Kidney (tissue), 14 donors: ENCODE data around the gene MED29. TPM values are rescaled to one million over a fixed set of nuclear protein-coding genes. Genes with fewer than 3 reads are reported as not detected.
A peak's percentile ranks its signal among the peaks of the same experiment; 100 is the strongest.

Experiments used
- DNase-seq, 5 donors: peaks; one replicate each; pipeline ENCODE4 v3.0.0-alpha.2; 2013 to 2020
- FAIRE-seq: peaks from 2 replicates; lab custom pipeline; 2012; peaks lifted over from hg19 to GRCh38; lab: Jason Lieb, UNC
- H3K27ac ChIP-seq, 2 donors: one replicate each; pipeline ENCODE4 v1.7.0; 2013; ENCODE audit warnings: low read depth in 2 of 2, low read length in 2 of 2, inconsistent platforms in 1 of 2
- H3K27me3 ChIP-seq: one replicate; pipeline ENCODE4 v1.7.1; 2013; ENCODE audit warnings: low read length, inconsistent platforms; ENCODE audit not compliant: control insufficient read depth, insufficient read depth
- H3K36me3 ChIP-seq, 3 donors: one replicate each; pipeline versions ENCODE4 v1.7.0 to v1.7.1; 2013; ENCODE audit warnings: low read length in 3 of 3, control low read depth in 1 of 3, inconsistent platforms in 1 of 3; ENCODE audit not compliant: insufficient read depth in 3 of 3, control insufficient read depth in 2 of 3
- H3K4me1 ChIP-seq, 3 donors: one replicate each; pipeline versions ENCODE4 v1.7.0 to v1.7.1; 2013; ENCODE audit warnings: low read length in 3 of 3, inconsistent platforms in 1 of 3, low read depth in 1 of 3; ENCODE audit not compliant: control insufficient read depth in 2 of 3, insufficient read depth in 2 of 3
- H3K4me3 ChIP-seq, 3 donors: one replicate each; pipeline versions ENCODE4 v1.7.0 to v1.8.1; 2013; ENCODE audit warnings: low read length in 3 of 3, control low read depth in 1 of 3, inconsistent platforms in 1 of 3
- H3K9ac ChIP-seq, 3 donors: one replicate each; pipeline versions ENCODE4 v1.7.0 to v1.7.1; 2013; ENCODE audit warnings: low read length in 3 of 3, control low read depth in 1 of 3, inconsistent platforms in 1 of 3
- H3K9me3 ChIP-seq, 3 donors: one replicate each; pipeline versions ENCODE4 v1.7.0 to v1.7.1; 2013; ENCODE audit warnings: low read length in 3 of 3, control low read depth in 1 of 3, inconsistent platforms in 1 of 3; ENCODE audit not compliant: control insufficient read depth in 2 of 3, insufficient read depth in 1 of 3
- intact Hi-C: fragments of 100-400 bp; cut with DNase I; formaldehyde crosslinking; loops from one replicate; pipeline ENCODE4 v1.11.1; 2022
- polyA plus RNA-seq: library from polyadenylated mRNA; stranded (reverse); fragments of 350-450 nt; fragmentation: Illumina TruSeq; extraction: RNeasy Lipid Tissue Mini Kit (QIAGEN cat#74804); gene quantifications from one replicate; pipeline ENCODE4 v1.2.3, GENCODE V29; 2014; ENCODE audit warnings: low read depth, low replicate concordance; ENCODE audit not compliant: insufficient read depth
- total RNA-seq: library from RNA; stranded (reverse); fragmentation: NEBNext Ultra II Directional; extraction: Animal tissue kit (Norgen Biotek cat#: 25700); gene quantifications from one replicate; pipeline ENCODE4 v1.2.1, GENCODE V29; 2021
- TF ChIP-seq, protein P1 (sequence below): IDR thresholded peaks from 3 replicates; pipeline ENCODE4 v1.5.1; 2012; ENCODE audit warnings: mild to moderate bottlenecking, moderate library complexity, borderline replicate concordance; ENCODE audit not compliant: insufficient read depth; ENCODE audit errors: extremely low read depth
- donor health status: control.
- donor health status: control.
- donor health status: control.
- donor health status: control.
- donor health status: control.
- donor health status: DM: yes; HTN: yes; CAD: no.
- donor health status: Normal renal cell carcinoma (clear cell type).

Gene MED29
- total and polyA plus RNA-seq, 2 donors from 2014 or later: 32.4 to 50.4 TPM

DNA sequence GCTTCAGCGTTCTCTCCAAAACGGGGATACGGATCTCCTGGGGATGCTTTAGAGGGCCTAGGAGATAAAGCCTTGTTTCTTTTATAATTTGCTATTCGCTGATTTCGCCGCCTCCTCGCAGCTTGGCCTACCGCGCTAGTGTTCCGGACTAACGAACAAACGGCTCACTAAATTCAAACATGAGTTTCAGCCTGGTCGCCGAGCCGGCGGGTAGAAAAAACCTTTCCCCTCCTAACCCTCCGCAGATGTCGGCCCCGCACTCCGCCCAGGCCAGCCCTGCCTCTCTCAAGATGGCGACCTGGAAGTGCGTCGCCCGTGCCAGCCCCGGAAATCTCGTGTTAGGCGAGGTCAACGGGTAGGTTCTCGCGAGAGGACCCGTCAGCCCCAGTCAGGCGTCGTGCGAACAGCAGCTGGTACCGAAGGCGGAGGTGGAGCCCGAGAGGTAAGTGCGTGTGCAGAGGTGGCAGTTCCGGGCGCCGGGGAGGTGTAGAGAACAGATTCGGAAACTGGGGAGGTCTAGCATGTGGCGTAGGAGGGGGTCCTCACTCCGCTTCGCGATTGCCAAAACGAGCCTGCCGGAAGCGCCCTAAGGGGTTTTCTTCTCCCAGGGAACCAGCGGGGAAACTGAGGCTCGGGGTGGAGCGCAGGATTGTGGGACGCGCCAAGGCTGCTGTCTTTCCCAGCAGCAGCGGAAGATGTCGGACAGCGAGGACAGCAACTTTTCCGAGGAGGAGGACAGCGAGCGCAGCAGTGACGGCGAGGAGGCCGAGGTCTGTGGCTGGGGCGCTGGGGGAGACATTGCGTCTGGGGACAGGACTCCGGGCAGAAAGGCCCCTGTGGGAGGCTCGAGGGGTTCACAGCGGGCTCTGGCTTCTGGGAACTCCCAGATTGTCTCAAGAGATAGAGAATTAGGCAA is 54.3 kb downstream of the MED29 start, which contains the start of gene SUPT5H:
SUPT5H (plus strand) TSS at position 387 of the 916 bp plus-strand sequence; CDS start at position 696, 309 bp downstream.
- Histone ChIP-seq H3K9ac (peak within 1 kb of the TSS; percentile 96 to 97 (median 97)), H3K27me3 (no peaks in the 10 kb centered on the region), H3K9me3 (no peaks in the 10 kb centered on the region), H3K4me1 (peaks cover 0 to 18% (median 0%) of the 10 kb centered on the region in 3 donors), H3K36me3 (peaks cover 0 to 6% (median 0%) of the 10 kb centered on the region in 3 donors), H3K27ac (peak within 1 kb of the TSS; percentile 90 to 95), H3K4me3 (peak within 1 kb of the TSS; percentile 87 to 97 (median 96))
- peak; percentile 97 to 99 (median 98) for DNase-seq
- intact Hi-C loops: no loop called here
- FAIRE-seq: no peak
- TF ChIP-seq, protein P1, sequence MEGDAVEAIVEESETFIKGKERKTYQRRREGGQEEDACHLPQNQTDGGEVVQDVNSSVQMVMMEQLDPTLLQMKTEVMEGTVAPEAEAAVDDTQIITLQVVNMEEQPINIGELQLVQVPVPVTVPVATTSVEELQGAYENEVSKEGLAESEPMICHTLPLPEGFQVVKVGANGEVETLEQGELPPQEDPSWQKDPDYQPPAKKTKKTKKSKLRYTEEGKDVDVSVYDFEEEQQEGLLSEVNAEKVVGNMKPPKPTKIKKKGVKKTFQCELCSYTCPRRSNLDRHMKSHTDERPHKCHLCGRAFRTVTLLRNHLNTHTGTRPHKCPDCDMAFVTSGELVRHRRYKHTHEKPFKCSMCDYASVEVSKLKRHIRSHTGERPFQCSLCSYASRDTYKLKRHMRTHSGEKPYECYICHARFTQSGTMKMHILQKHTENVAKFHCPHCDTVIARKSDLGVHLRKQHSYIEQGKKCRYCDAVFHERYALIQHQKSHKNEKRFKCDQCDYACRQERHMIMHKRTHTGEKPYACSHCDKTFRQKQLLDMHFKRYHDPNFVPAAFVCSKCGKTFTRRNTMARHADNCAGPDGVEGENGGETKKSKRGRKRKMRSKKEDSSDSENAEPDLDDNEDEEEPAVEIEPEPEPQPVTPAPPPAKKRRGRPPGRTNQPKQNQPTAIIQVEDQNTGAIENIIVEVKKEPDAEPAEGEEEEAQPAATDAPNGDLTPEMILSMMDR: no peak

DNA sequence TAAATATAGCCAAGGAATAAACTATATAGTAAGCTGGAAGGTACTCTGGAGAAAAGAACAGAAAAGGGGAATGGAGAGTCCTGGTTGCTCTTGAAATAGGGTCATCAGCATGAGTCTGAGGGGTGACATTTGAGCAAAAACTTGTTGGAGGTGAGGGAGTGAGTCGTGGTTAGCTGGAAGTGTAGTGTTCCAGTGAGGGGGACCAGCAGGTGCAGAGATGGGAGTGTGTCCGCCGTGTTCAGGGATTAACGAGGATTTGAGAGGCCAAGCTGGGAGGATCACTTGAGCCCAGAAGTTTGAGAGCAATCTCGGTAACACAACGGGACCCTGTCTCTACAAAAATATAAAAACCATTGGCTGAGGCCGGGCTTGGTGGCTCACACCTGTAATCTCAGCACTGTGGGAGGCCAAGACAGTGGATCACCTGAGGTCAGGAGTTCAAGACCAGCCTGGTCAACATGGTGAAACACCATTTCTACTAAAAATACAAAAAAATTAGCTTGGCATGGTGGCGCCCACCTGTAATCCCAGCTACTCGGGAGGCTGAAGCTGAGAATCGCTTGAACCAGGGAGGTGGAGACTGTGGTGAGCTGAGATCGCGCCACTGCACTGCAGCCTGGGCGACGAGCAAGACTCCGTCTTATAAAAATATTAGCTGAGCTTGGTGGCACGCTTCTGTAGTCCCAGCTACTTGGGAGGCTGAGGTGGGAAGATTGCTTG is 55.3 kb downstream of the MED29 start:
- Histone ChIP-seq H3K27ac (peak overlapping the region in 1 of 2 donors; percentile 5), H3K9ac (peak overlapping the region; percentile 33 to 97 (median 65)), H3K4me3 (peak overlapping the region; percentile 47 to 96 (median 87)), H3K4me1 (peaks cover 0 to 18% (median 0%) of the 10 kb centered on the region in 3 donors), H3K36me3 (peaks cover 0 to 6% (median 0%) of the 10 kb centered on the region in 3 donors), H3K27me3 (no peaks in the 10 kb centered on the region), H3K9me3 (no peaks in the 10 kb centered on the region)
- FAIRE-seq (no peak), DNase-seq (no peak)
- intact Hi-C loops: no loop called here
- TF ChIP-seq, protein P1: no peak

DNA sequence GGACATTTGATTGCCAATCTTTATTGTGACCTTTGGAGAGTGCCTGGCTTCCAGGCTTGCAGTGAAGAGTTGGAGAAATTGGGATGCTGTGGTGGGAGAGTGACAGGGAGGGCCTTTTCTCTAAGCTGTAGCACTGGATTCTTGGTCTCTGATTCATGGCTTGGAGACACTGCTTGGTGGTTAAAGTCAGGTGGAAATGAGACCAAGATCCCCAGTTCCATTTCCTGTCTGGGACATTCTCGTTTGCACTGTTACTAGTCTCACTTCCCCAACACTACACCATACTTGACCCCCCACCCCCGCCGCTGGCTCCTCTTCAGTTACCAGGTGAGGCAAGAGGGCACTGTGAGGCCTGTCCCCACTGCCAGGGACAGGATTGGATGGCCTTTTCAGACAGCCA is 57.1 kb downstream of the MED29 start:
- Histone ChIP-seq H3K9me3 (no peaks in the 10 kb centered on the region), H3K4me1 (peaks cover 0 to 18% (median 0%) of the 10 kb centered on the region in 3 donors), H3K27ac (no peak overlapping the region), H3K9ac (no peak overlapping the region), H3K27me3 (no peaks in the 10 kb centered on the region), H3K4me3 (no peak overlapping the region), H3K36me3 (peaks cover 0 to 14% (median 3%) of the 10 kb centered on the region in 3 donors)
- DNase-seq (no peak), FAIRE-seq (no peak)
- intact Hi-C loops: no loop called here
- TF ChIP-seq, protein P1: no peak
